Erythroblast (primary cell): ENCODE measurements around the gene CPA4.
"Not testable (repeated sequence)": the region's sequence is repeated elsewhere in the genome, so short reads cannot be mapped to it uniquely, and the experiment has no call there.

Experiments used
- GATA1 ChIP-seq: IDR thresholded peaks from 2 replicates; pipeline ENCODE4 v1.6.1; 2011; ENCODE audit warnings: low read depth, mild to moderate bottlenecking, control low read depth, low read length, moderate library complexity
- POLR2A ChIP-seq: IDR thresholded peaks from 2 replicates; pipeline ENCODE4 v1.6.1; 2011; ENCODE audit warnings: mild to moderate bottlenecking, low read length

DNA sequence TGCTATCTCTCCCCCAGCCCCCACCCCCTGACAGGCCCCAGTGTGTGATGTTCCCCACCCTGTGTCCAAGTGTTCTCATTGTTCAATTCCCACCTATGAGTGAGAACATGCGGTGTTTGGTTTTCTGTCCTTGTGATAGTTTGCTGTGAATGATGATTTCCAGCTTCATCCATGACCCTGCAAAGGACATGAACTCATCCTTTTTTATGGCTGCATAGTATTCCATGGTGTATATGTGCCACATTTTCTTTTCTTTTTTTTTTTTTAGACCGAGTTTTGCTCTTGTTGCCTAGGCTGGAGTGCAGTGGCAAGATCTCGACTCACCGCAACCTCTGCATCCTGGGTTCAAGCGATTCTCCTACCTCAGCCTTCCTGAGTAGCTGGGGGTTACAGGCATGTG lies 44.1 kb upstream of the CPA4 start:
- TF ChIP-seq POLR2A, GATA1: not testable (repeated sequence)
